Measurements from ENCODE around the gene MAPRE2. TPM values are rescaled to one million over a fixed set of nuclear protein-coding genes. Genes with fewer than 3 reads are reported as not detected.

Gene MAPRE2
- total RNA-seq, 1 experiment from 2014 or later: 29.4 TPM

GRCh38 chr18:35051641-35052377 is 10.6 kb downstream of the MAPRE2 start:
- no peak overlapping the region for H3K4me3 Mint-ChIP-seq
- no peaks in the 10 kb centered on the region for H3K9me3 Mint-ChIP-seq
- DNase-seq: no peak
- H2BK120ac ChIP-seq (ENCODE audit: low read depth, low read length, poor library complexity, severe bottlenecking): no peak overlapping the region
- no peak overlapping the region for H3K23ac ChIP-seq (ENCODE audit: insufficient read length, low read depth, low read length)
- no peak overlapping the region for H4K8ac ChIP-seq (replicated peaks; ENCODE audit: insufficient read length, low read depth, low read length)
- no peak overlapping the region for H3K56ac ChIP-seq (ENCODE audit: insufficient read length, low read depth, low read length)
- peaks cover 3% of the 10 kb centered on the region; the same call in 1 of the 2 replicates for H3K79me2 ChIP-seq (ENCODE audit: insufficient read depth, low read length)
- H3K79me1 ChIP-seq (ENCODE audit: insufficient read depth, low read depth, low read length, poor library complexity, severe bottlenecking): peaks cover 6% of the 10 kb centered on the region
- H3K4me2 ChIP-seq (ENCODE audit: insufficient read depth, insufficient read length, low read length): no peak overlapping the region
- no peaks in the 10 kb centered on the region for H3K9me3 ChIP-seq (ENCODE audit: control insufficient read depth, low read depth, low read length)
- peaks cover 6% of the 10 kb centered on the region for H3K4me1 ChIP-seq (ENCODE audit: insufficient read depth, low read length)
- no peaks in the 10 kb centered on the region for H3K27me3 ChIP-seq (ENCODE audit: insufficient read depth, low read length)
- H3K4me1 Mint-ChIP-seq: peaks cover 12 to 20% of the 10 kb centered on the region in 2 experiments
- no peaks in the 10 kb centered on the region for H3K27me3 Mint-ChIP-seq (ENCODE audit: low read depth)
- no peak overlapping the region for H2AFZ ChIP-seq (ENCODE audit: low read length)
- no peak overlapping the region for H4K91ac ChIP-seq (ENCODE audit: insufficient read length, low read depth, low read length)
- no peak overlapping the region for H2BK5ac ChIP-seq (ENCODE audit: insufficient read length, low read length)
- no peak overlapping the region for H2BK20ac ChIP-seq (ENCODE audit: low read depth, low read length, poor library complexity, severe bottlenecking)
- H2BK15ac ChIP-seq (ENCODE audit: low read depth, low read length): no peak overlapping the region
- H3K4ac ChIP-seq (ENCODE audit: low read depth, low read length): no peak overlapping the region
- no CpG with 5 or more reads among the region's 2 CpGs for WGBS (ENCODE audit: extremely low coverage, insufficient read length, low lambda C conversion rate)
- H3K27ac Mint-ChIP-seq: 0 out of 7 replicates have a peak overlapping the region, but pooled peaks of 1 of the 3 experiments have one; percentile 42
- no peak overlapping the region for H3K9ac ChIP-seq (ENCODE audit: extremely low read depth, insufficient read length, low read length)
- H3K18ac ChIP-seq (ENCODE audit: insufficient read length, low read depth, low read length): no peak overlapping the region
- H3K23me2 ChIP-seq (ENCODE audit: insufficient read length, low read depth, low read length, poor library complexity, severe bottlenecking): no peaks in the 10 kb centered on the region
- TF ChIP-seq CTCF (conservative IDR thresholded peaks at IDR 0.05): no peak
- H4K5ac ChIP-seq (ENCODE audit: insufficient read length, low read depth, low read length): no peak overlapping the region
- H3K27ac ChIP-seq (ENCODE audit: insufficient read length, low read depth, low read length): no peak overlapping the region
- H4K20me1 ChIP-seq (ENCODE audit: control insufficient read depth, insufficient read depth, insufficient read length): no peaks in the 10 kb centered on the region
- peaks cover 4 to 5% (median 5%) of the 10 kb centered on the region in 3 experiments for H3K36me3 Mint-ChIP-seq (ENCODE audit: insufficient read depth in 1 of 3, low read depth in 3 of 3)
- H2AK5ac ChIP-seq (ENCODE audit: insufficient read length, low read length): no peak overlapping the region
- H3K14ac ChIP-seq (ENCODE audit: insufficient read depth, low read length): no peak overlapping the region
- H3T11ph ChIP-seq (ENCODE audit: low read length): no peak overlapping the region
- H2BK12ac ChIP-seq (ENCODE audit: insufficient read length, low read depth, low read length): no peak overlapping the region

All from H9 (cell line).